Heart left ventricle (tissue), 16 donors: Measurements from ENCODE around the gene TRIM59. TPM values are rescaled to one million over a fixed set of nuclear protein-coding genes. Genes with fewer than 3 reads are reported as not detected.
A peak's percentile ranks its signal among the peaks of the same experiment; 100 is the strongest.

ENCODE experiments used
- ATAC-seq, 4 donors: fragments of 200-7000 bp; cut with Tn5 transposase; one replicate each; pipeline ENCODE4 v1.9.1; 2020 to 2022; ENCODE audit warnings: moderate library complexity in 4 of 4, mild to moderate bottlenecking in 3 of 4, moderate number of reproducible peaks in 1 of 4
- DNase-seq, 5 donors: peaks; one replicate each; pipeline ENCODE4 v3.0.0-alpha.2; 2020
- H3K27ac ChIP-seq, 12 donors: fragments of 200-600 bp; sonication (generic) in 4 of 12; one replicate each; pipeline versions ENCODE4 v1.5.0 to v1.8.0; 2016 to 2022; ENCODE audit warnings: mild to moderate bottlenecking in 2 of 12
- H3K27me3 ChIP-seq, 9 donors: fragments of 200-600 bp; sonication (generic) in 2 of 9; one replicate each; pipeline versions ENCODE4 v1.5.1 to v1.8.0; 2016 to 2022; ENCODE audit warnings: mild to moderate bottlenecking in 3 of 9
- H3K36me3 ChIP-seq, 9 donors: fragments of 200-600 bp; sonication (generic) in 2 of 9; one replicate each; pipeline versions ENCODE4 v1.5.0 to v1.8.0; 2018 to 2022; ENCODE audit warnings: mild to moderate bottlenecking in 2 of 9
- H3K4me1 ChIP-seq, 12 donors: fragments of 200-600 bp; sonication (generic) in 4 of 12; one replicate each; pipeline versions ENCODE4 v1.5.0 to v1.8.0; 2016 to 2022; ENCODE audit warnings: mild to moderate bottlenecking in 3 of 12
- H3K4me3 ChIP-seq, 12 donors: fragments of 200-600 bp; sonication (generic) in 4 of 12; one replicate each; pipeline versions ENCODE4 v1.5.0 to v1.8.0; 2017 to 2022; ENCODE audit warnings: mild to moderate bottlenecking in 9 of 12, moderate library complexity in 4 of 12
- H3K9me3 ChIP-seq, 12 donors: fragments of 200-600 bp; sonication (generic) in 4 of 12; one replicate each; pipeline versions ENCODE4 v1.5.0 to v1.8.0; 2016 to 2022; ENCODE audit warnings: mild to moderate bottlenecking in 1 of 12
- CTCF ChIP-seq, 12 donors: fragments of 200-600 bp; sonication (generic) in 4 of 12; IDR thresholded peaks; one replicate each; pipeline versions ENCODE4 v1.5.0 to v1.8.0; 2018 to 2022; ENCODE audit warnings: antibody characterized with exemption in 12 of 12, mild to moderate bottlenecking in 5 of 12
- POLR2A ChIP-seq, 2 donors: fragments of 450-650 bp; IDR thresholded peaks; one replicate each; pipeline ENCODE4 v1.6.1; 2017; ENCODE audit warnings: antibody characterized with exemption in 2 of 2, mild to moderate bottlenecking in 2 of 2, moderate library complexity in 2 of 2
- whole genome bisulfite sequencing, 4 donors: extraction: QIAGEN DNeasy Blood & Tissue Kit in 2 of 4; methylation state at CpG; one replicate each; pipeline versions ENCODE4 v1.1.5 to v1.1.7; 2013 to 2018; 5-methylcytosine and 5-hydroxymethylcytosine counted together
- intact Hi-C, 10 donors: fragments of 100-400 bp; cut with DNase I; formaldehyde crosslinking; loops; one replicate each; pipeline versions ENCODE4 v1.11.1 to v1.14.2; 2022
- polyA plus RNA-seq, 2 donors: library from polyadenylated mRNA; stranded (reverse); fragments of 200-250 nt; gene quantifications; one replicate each; pipeline ENCODE4 v1.2.3, GENCODE V29; 2013
- total RNA-seq, 9 donors: library from RNA; depleted of rRNA in 2 of 9; stranded (reverse); fragments of >200 nt in 2 of 9; fragmentation: NEBNext Ultra II Directional in 3 of 9; extraction: Animal tissue kit (Norgen Biotek cat#: 25700) in 3 of 9; gene quantifications; one replicate each; pipeline versions ENCODE4 v1.1.0 to v1.2.4, GENCODE V29; 2016 to 2023
- donor health status: ischemic (EF 13 %, LVEDD 7.1; RV severe dilation, severe dysfunction).
- donor health status: healthy with polysubstance abuse.
- donor health status: DM: no; HTN: yes; CAD: no.
- donor health status: DM: no; HTN: no; CAD: no.
- donor health status: ischemic (EF 25% LVEDD 6.9; RV normal size, moderate dysfunction).
- donor health status: ischemic (EF 25% LVEDD 5.7; RV mildly dilated, moderate dysfunction).
- donor health status: healthy.
- donor health status: DM: yes; HTN: yes; CAD: no.
- donor health status: ischemic (EF 35%, LVEDD 5.7; RV mildly dilated, moderate dysfunction).
- donor health status: nonischemic (EF 11% LVEDD 7.7; RV severe dilation, severe dysfunction).
- donor health status: DM: yes; HTN: yes; CAD: no.
- donor health status: PGD.
- donor health status: ischemic (EF 29% LVEDD 5.4; RV normal size, mild dysfunction).
- donor health status: nonischemic (EF 23%, LVEDD 6.1; RV moderate dilation, normal function).

TRIM59 gene
- total and polyA plus RNA-seq, 11 donors = 0.16 to 3.1 (median 0.32) TPM

GRCh38 chr3:160479376-160479775, 29.8 kb upstream of the TRIM59 start:
- ATAC-seq (no peak), DNase-seq (no peak)
- Histone ChIP-seq H3K4me3 (no peak overlapping the region), H3K9me3 (no peaks in the 10 kb centered on the region), H3K27me3 (no peaks in the 10 kb centered on the region), H3K27ac (no peak overlapping the region), H3K36me3 (no peaks in the 10 kb centered on the region), H3K4me1 (no peaks in the 10 kb centered on the region)
- 90 to 94% (median 92%) methylated on average over 10 of the region's 10 CpGs for WGBS, 4 donors
- intact Hi-C loops = no loop called here
- TF ChIP-seq POLR2A (IDR thresholded peaks at IDR 0.05) = no peak
- TF ChIP-seq CTCF (IDR thresholded peaks at IDR 0.05) = no peak

DNA sequence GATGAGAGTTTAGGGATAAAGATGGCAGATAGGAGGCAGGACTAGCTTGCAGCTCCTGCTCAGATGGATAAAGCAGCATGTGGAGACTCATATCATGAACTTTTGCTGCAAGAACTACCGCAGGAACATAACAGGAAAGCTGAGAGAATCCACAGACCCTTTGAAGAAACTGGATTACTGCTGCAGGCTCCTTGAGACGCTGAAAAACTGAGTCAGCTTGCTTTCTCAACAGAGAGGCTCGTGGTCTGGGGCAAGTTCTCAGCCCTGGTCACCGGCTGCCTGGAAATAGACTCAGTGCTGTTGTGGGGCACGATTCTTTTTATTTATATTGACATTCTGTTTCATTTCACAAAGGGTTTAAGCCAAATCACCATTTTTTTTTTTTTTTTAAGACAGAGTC, 28.8 kb upstream of the TRIM59 start:
- no peak for ATAC-seq
- WGBS, 4 donors = 82 to 91% (median 88%) methylated on average over 5 of the region's 5 CpGs
- Histone ChIP-seq H3K27me3 (no peaks in the 10 kb centered on the region), H3K9me3 (no peaks in the 10 kb centered on the region), H3K27ac (no peak overlapping the region), H3K36me3 (no peaks in the 10 kb centered on the region), H3K4me3 (no peak overlapping the region), H3K4me1 (no peaks in the 10 kb centered on the region)
- no peak for DNase-seq
- intact Hi-C loops = no loop called here
- TF ChIP-seq POLR2A (IDR thresholded peaks at IDR 0.05) = no peak
- TF ChIP-seq CTCF (IDR thresholded peaks at IDR 0.05) = no peak

GRCh38 chr3:160477750-160478149, 28.2 kb upstream of the TRIM59 start:
- no peaks in the 10 kb centered on the region for H3K4me1 ChIP-seq
- no peaks in the 10 kb centered on the region for H3K27me3 ChIP-seq
- H3K4me3 ChIP-seq = no peak overlapping the region
- 59 to 69% (median 64%) methylated on average over 5 of the region's 5 CpGs for WGBS, 4 donors
- DNase-seq (no peak), ATAC-seq (peak in 2 of 4 donors; percentile 26 to 31)
- no peaks in the 10 kb centered on the region for H3K9me3 ChIP-seq
- no peaks in the 10 kb centered on the region for H3K36me3 ChIP-seq
- intact Hi-C loops = no loop called here
- no peak for TF ChIP-seq POLR2A (IDR thresholded peaks at IDR 0.05)
- H3K27ac ChIP-seq = no peak overlapping the region

DNA sequence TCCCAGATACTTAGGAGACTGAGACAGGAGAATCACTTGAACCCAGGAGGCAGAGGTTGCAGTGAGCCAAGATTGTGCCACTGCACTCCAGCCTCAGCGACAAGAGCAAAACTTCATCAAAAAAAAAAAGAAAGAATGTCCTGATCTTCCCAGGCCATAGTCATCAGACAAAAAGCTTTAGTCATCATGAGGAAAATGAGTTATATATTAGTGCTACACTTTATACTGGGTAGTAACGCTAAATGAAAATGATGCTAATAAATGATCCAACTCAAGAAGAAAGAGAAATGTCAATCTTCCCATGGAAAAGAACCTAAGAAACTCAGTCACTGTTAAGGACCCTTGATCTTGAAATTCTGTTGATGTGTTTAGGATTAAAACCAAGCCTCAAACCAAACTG, 26.3 kb upstream of the TRIM59 start:
- no peaks in the 10 kb centered on the region for H3K27me3 ChIP-seq
- DNase-seq = no peak
- no peak overlapping the region for H3K27ac ChIP-seq
- TF ChIP-seq POLR2A (IDR thresholded peaks at IDR 0.05) (no peak), CTCF (IDR thresholded peaks at IDR 0.05) (no peak)
- WGBS, 4 donors = 95 to 97% (median 96%) methylated on average over 2 of the region's 2 CpGs
- H3K9me3 ChIP-seq = peaks cover 0 to 7% (median 0%) of the 10 kb centered on the region in 12 donors
- no peak for ATAC-seq
- H3K4me1 ChIP-seq = no peaks in the 10 kb centered on the region
- no peak overlapping the region for H3K4me3 ChIP-seq
- H3K36me3 ChIP-seq = no peaks in the 10 kb centered on the region
- intact Hi-C loops = no loop called here

- intact Hi-C loops = no loop called here
- 82 to 89% (median 83%) methylated on average over 2 of the region's 2 CpGs for WGBS, 4 donors
- TF ChIP-seq CTCF (IDR thresholded peaks at IDR 0.05) (no peak), POLR2A (IDR thresholded peaks at IDR 0.05) (no peak)
- no peak overlapping the region for H3K4me3 ChIP-seq
- no peak for DNase-seq
- ATAC-seq = no peak
- H3K27me3 ChIP-seq = no peaks in the 10 kb centered on the region
- H3K4me1 ChIP-seq = no peaks in the 10 kb centered on the region
- H3K36me3 ChIP-seq = no peaks in the 10 kb centered on the region
- H3K27ac ChIP-seq = no peak overlapping the region
- peaks cover 0 to 10% (median 1%) of the 10 kb centered on the region in 12 donors for H3K9me3 ChIP-seq
Measured at GRCh38 chr3:160475153-160475552, 25.6 kb upstream of the TRIM59 start.
